ENCODE measurements around the gene ALDH3A1.

ALDH3A1 gene

DNA sequence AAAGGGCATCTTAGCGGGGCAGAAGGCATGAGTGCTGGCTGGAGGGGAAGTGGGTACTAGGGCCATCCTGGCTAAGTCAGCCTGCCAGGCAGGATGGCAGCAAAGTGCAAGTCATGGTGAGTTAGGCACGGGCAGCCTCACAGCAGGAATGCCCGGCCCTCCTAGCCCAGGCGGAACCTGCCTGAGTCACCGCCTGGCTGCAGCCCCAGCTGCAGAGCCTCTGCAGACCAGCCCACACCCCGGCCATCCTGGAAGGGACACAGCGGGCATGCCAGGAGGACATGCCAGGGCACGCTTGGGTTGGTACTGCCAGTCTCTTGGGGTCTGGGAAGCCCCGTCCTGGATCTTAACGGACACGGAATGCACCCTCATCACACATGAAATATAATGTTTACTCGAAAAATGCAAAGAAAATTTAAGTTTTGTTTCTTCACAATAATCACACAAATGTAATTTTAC, 5.0 kb upstream of the ALDH3A1 start:
- TF ChIP-seq, protein P1, sequence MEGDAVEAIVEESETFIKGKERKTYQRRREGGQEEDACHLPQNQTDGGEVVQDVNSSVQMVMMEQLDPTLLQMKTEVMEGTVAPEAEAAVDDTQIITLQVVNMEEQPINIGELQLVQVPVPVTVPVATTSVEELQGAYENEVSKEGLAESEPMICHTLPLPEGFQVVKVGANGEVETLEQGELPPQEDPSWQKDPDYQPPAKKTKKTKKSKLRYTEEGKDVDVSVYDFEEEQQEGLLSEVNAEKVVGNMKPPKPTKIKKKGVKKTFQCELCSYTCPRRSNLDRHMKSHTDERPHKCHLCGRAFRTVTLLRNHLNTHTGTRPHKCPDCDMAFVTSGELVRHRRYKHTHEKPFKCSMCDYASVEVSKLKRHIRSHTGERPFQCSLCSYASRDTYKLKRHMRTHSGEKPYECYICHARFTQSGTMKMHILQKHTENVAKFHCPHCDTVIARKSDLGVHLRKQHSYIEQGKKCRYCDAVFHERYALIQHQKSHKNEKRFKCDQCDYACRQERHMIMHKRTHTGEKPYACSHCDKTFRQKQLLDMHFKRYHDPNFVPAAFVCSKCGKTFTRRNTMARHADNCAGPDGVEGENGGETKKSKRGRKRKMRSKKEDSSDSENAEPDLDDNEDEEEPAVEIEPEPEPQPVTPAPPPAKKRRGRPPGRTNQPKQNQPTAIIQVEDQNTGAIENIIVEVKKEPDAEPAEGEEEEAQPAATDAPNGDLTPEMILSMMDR (IDR thresholded peaks at IDR 0.05; ENCODE audit: low read depth, low read length, missing control alignments), result no peak
- no peak overlapping the region for H3K4me3 ChIP-seq (replicated peaks; ENCODE audit: low read depth, low read length)
- DNase-seq (ENCODE audit: extremely low read depth, low read depth), result peak; percentile 16

- no peak for DNase-seq (ENCODE audit: extremely low read depth, low read depth)
- H3K4me3 ChIP-seq (replicated peaks; ENCODE audit: low read depth, low read length), result no peak overlapping the region
- TF ChIP-seq, protein P1 (IDR thresholded peaks at IDR 0.05; ENCODE audit: low read depth, low read length, missing control alignments), result no peak
These were observed 4.3 kb upstream of the ALDH3A1 start for GRCh38 chr17:19752216-19753050.

GRCh38 chr17:19750835-19751234, 2.7 kb upstream of the ALDH3A1 start:
- H3K4me3 ChIP-seq (replicated peaks; ENCODE audit: low read depth, low read length), result no peak overlapping the region
- DNase-seq (ENCODE audit: extremely low read depth, low read depth), result no peak
- TF ChIP-seq, protein P1 (IDR thresholded peaks at IDR 0.05; ENCODE audit: low read depth, low read length, missing control alignments), result no peak

DNA sequence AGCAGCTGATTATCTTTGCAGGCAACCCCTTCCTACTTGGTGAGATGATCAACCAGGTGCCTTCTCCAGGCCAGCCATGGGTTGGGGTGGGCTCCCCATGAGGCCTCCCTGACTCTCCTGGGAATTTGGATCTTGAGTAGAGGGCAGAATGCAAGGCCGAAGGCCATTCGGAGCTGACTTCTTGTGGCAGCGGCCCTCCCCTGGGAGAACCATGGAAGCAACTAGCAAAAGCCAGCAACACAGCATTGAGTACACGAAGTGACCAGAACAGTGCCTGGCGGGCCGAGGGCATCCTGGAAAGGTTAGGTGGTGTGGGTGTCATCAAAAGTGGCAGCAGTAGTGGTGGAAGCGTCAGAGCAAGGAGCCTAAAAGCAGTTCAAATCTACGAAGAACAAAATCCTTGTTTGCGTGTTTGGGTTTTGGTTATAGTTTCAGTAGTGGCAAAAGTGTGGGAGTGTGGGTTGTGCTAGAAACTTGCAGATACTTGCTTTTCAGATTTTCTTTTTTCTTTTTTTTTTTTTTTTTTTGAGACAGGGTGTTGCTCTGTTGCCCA, 2.0 kb upstream of the ALDH3A1 start:
- TF ChIP-seq, protein P1 (IDR thresholded peaks at IDR 0.05; ENCODE audit: low read depth, low read length, missing control alignments), result no peak
- no peak for DNase-seq (ENCODE audit: extremely low read depth, low read depth)
- H3K4me3 ChIP-seq (replicated peaks; ENCODE audit: low read depth, low read length), result no peak overlapping the region

- TF ChIP-seq, protein P1 (IDR thresholded peaks at IDR 0.05; ENCODE audit: low read depth, low read length, missing control alignments), result no peak
- DNase-seq (ENCODE audit: extremely low read depth, low read depth), result no peak
- H3K4me3 ChIP-seq (replicated peaks; ENCODE audit: low read depth, low read length), result no peak overlapping the region
These were observed 702 bp upstream of the ALDH3A1 start for GRCh38 chr17:19748807-19749193.

GRCh38 chr17:19747159-19747719, 859 bp downstream of the ALDH3A1 start:
- TF ChIP-seq, protein P1 (IDR thresholded peaks at IDR 0.05; ENCODE audit: low read depth, low read length, missing control alignments), result no peak
- no peak overlapping the region for H3K4me3 ChIP-seq (replicated peaks; ENCODE audit: low read depth, low read length)
- DNase-seq (ENCODE audit: extremely low read depth, low read depth), result no peak

Measured in HFF-Myc (cell line).